GM23338 (cell line): Measurements from ENCODE around the gene ZFP69. TPM values are rescaled to one million over a fixed set of nuclear protein-coding genes. Genes with fewer than 3 reads are reported as not detected.

Source experiments
- ATAC-seq: fragments of 200-7000 bp; cut with Tn5 transposase; 3 replicates; pipeline ENCODE4 v1.9.1; 2020
- DNase-seq: peaks from one replicate; pipeline ENCODE4 v3.0.0-alpha.2; 2015; ENCODE audit warnings: low spot score
- H2AFZ ChIP-seq: fragments of 200-600 bp; sonication (generic); 2 replicates; pipeline ENCODE4 v1.8.0; 2016; ENCODE audit warnings: antibody characterized with exemption, mild to moderate bottlenecking, moderate library complexity
- H3F3A ChIP-seq: fragments of 200-600 bp; sonication (generic); replicated peaks from 2 replicates; pipeline ENCODE4 v1.8.0; 2017; ENCODE audit warnings: antibody characterized with exemption, mixed run types, low read depth
- H3K27ac ChIP-seq: fragments of 200-600 bp; sonication (generic); 2 replicates; pipeline ENCODE4 v1.6.1; 2016; ENCODE audit warnings: low read depth
- H3K27me3 ChIP-seq: fragments of 200-600 bp; sonication (generic); 2 replicates; pipeline ENCODE4 v1.8.0; 2016; ENCODE audit warnings: mild to moderate bottlenecking, mixed run types, moderate library complexity; ENCODE audit not compliant: insufficient read depth
- H3K36me3 ChIP-seq: fragments of 200-600 bp; sonication (generic); 2 replicates; pipeline ENCODE4 v1.8.0; 2016; ENCODE audit warnings: mild to moderate bottlenecking; ENCODE audit not compliant: insufficient read depth
- H3K4me1 ChIP-seq: fragments of 200-600 bp; sonication (generic); 2 replicates; pipeline ENCODE4 v1.8.0; 2016; ENCODE audit warnings: mild to moderate bottlenecking, moderate library complexity; ENCODE audit not compliant: insufficient read depth
- H3K4me2 ChIP-seq: fragments of 200-600 bp; sonication (generic); 2 replicates; pipeline ENCODE4 v1.7.1; 2017; ENCODE audit warnings: mixed run types
- H3K4me3 ChIP-seq: fragments of 200-600 bp; sonication (generic); 2 replicates; pipeline ENCODE4 v1.6.1; 2016; ENCODE audit warnings: mixed run types
- H3K79me2 ChIP-seq: fragments of 200-600 bp; sonication (generic); replicated peaks from 2 replicates; pipeline ENCODE4 v1.8.0; 2017; ENCODE audit warnings: mild to moderate bottlenecking; ENCODE audit not compliant: insufficient read depth
- H3K9me2 ChIP-seq: fragments of 200-600 bp; sonication (generic); 2 replicates; pipeline ENCODE4 v1.8.0; 2017; ENCODE audit not compliant: insufficient read depth
- H4K20me1 ChIP-seq: fragments of 200-600 bp; sonication (generic); replicated peaks from 2 replicates; pipeline ENCODE4 v1.8.0; 2017; ENCODE audit warnings: mild to moderate bottlenecking; ENCODE audit not compliant: insufficient read depth
- H3K27ac Mint-ChIP-seq: 2 replicates; pipeline ENCODE4 v1.8.0; 2020; ENCODE audit warnings: inconsistent platforms, mild to moderate bottlenecking, moderate library complexity, mixed read lengths
- H3K27me3 Mint-ChIP-seq: 3 replicates; pipeline ENCODE4 v1.8.0; 2022; ENCODE audit warnings: low read depth, mild to moderate bottlenecking, moderate library complexity, mixed read lengths, inconsistent platforms; ENCODE audit not compliant: insufficient read depth, poor library complexity
- H3K36me3 Mint-ChIP-seq: 3 replicates; pipeline ENCODE4 v1.8.0; 2021; ENCODE audit warnings: low read depth, mild to moderate bottlenecking, inconsistent platforms, moderate library complexity, mixed read lengths
- H3K4me1 Mint-ChIP-seq: 3 replicates; pipeline ENCODE4 v1.8.0; 2020; ENCODE audit warnings: mild to moderate bottlenecking, inconsistent platforms, mixed read lengths
- H3K4me3 Mint-ChIP-seq: 3 replicates; pipeline ENCODE4 v1.8.0; 2021; ENCODE audit warnings: moderate library complexity, mild to moderate bottlenecking, inconsistent platforms, mixed read lengths
- H3K9me3 Mint-ChIP-seq: 3 replicates; pipeline ENCODE4 v1.8.0; 2020; ENCODE audit warnings: moderate library complexity, mild to moderate bottlenecking, inconsistent platforms, mixed read lengths
- EZH2 ChIP-seq: fragments of 200-600 bp; sonication (generic); IDR thresholded peaks from one replicate; pipeline ENCODE4 v1.8.0; 2017; ENCODE audit warnings: antibody characterized with exemption, mild to moderate bottlenecking, low read depth; ENCODE audit not compliant: unreplicated experiment
- EZH2phosphoT487 ChIP-seq: fragments of 200-600 bp; sonication (generic); IDR thresholded peaks from one replicate; pipeline ENCODE4 v1.8.1; 2018; ENCODE audit warnings: antibody characterized with exemption; ENCODE audit not compliant: unreplicated experiment
- JUNB ChIP-seq: IDR thresholded peaks from one replicate; pipeline ENCODE4 v1.6.1; 2016; ENCODE audit warnings: antibody characterized with exemption; ENCODE audit not compliant: unreplicated experiment
- NANOG ChIP-seq: IDR thresholded peaks from 2 replicates; pipeline ENCODE4 v1.6.1; 2016; ENCODE audit warnings: antibody characterized with exemption, borderline replicate concordance
- POLR2AphosphoS5 ChIP-seq: IDR thresholded peaks from 2 replicates; pipeline ENCODE4 v1.6.1; 2016; ENCODE audit warnings: antibody characterized with exemption, low read depth
- ZNF114 ChIP-seq: fragments of 250-450 bp; sonication (Bioruptor Pico); IDR thresholded peaks from 2 replicates; pipeline ENCODE4 v1.5.0; 2020; ENCODE audit warnings: mild to moderate bottlenecking, moderate library complexity
- ZNF331 ChIP-seq: fragments of 250-450 bp; sonication (Bioruptor Pico); IDR thresholded peaks from 2 replicates; pipeline ENCODE4 v1.5.0; 2020; ENCODE audit warnings: low read depth, mild to moderate bottlenecking, moderate library complexity
- polyA plus RNA-seq: library from polyadenylated mRNA; unstranded; fragments of >200 nt; fragmentation: Nextera tagmentation; extraction: Ambion mirVana; gene quantifications from 2 replicates; pipeline ENCODE4 v1.2.1, GENCODE V29; 2016
- total RNA-seq: library from RNA; depleted of rRNA; stranded (reverse); fragments of >200 nt; shearing (Covaris generic); gene quantifications from 2 replicates; pipeline ENCODE4 v1.2.3, GENCODE V29; 2014
- TF ChIP-seq, protein P1 (sequence below): fragments of 250-450 bp; sonication (Bioruptor Pico); IDR thresholded peaks from 2 replicates; pipeline ENCODE4 v1.5.0; 2020; ENCODE audit warnings: mild to moderate bottlenecking, moderate library complexity
- TF ChIP-seq, protein P2 (sequence below), 2 experiments: fragments of 200-600 bp in 1 of 2; sonication (generic) in 1 of 2; conservative IDR thresholded peaks; 2 replicates each; pipeline versions ENCODE4 v1.5.1 to v1.6.1; 2016 to 2017; ENCODE audit warnings: antibody characterized with exemption in 2 of 2, low read depth in 2 of 2, mild to moderate bottlenecking in 2 of 2, moderate library complexity in 1 of 2
- TF ChIP-seq, protein P3 (sequence below): IDR thresholded peaks from 2 replicates; pipeline ENCODE4 v1.6.1; 2016; ENCODE audit warnings: antibody characterized with exemption

The ZFP69 gene
- total and polyA plus RNA-seq, 2 experiments from 2014 or later = 4.6 to 5.1 TPM

DNA sequence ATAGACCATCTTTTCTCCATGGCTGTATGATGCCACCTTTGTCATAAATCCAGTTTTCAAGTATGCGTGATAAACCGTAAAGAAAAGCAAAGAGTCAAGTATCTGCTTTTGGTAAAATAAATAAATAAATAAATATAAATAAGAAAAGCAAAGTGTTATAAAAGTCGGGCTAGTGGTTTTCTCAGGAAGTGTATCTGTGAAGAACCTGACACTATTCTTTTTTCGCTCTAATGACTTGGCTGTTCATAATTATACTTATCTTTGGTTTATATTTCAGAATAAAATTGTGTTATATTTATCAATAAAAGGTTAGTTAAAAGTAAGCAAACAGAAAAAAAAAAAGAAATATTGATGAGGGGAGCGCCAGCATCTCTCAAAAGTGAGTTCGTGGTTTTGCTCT is 30.9 kb downstream of the ZFP69 start (continued):
- TF ChIP-seq, protein P1, sequence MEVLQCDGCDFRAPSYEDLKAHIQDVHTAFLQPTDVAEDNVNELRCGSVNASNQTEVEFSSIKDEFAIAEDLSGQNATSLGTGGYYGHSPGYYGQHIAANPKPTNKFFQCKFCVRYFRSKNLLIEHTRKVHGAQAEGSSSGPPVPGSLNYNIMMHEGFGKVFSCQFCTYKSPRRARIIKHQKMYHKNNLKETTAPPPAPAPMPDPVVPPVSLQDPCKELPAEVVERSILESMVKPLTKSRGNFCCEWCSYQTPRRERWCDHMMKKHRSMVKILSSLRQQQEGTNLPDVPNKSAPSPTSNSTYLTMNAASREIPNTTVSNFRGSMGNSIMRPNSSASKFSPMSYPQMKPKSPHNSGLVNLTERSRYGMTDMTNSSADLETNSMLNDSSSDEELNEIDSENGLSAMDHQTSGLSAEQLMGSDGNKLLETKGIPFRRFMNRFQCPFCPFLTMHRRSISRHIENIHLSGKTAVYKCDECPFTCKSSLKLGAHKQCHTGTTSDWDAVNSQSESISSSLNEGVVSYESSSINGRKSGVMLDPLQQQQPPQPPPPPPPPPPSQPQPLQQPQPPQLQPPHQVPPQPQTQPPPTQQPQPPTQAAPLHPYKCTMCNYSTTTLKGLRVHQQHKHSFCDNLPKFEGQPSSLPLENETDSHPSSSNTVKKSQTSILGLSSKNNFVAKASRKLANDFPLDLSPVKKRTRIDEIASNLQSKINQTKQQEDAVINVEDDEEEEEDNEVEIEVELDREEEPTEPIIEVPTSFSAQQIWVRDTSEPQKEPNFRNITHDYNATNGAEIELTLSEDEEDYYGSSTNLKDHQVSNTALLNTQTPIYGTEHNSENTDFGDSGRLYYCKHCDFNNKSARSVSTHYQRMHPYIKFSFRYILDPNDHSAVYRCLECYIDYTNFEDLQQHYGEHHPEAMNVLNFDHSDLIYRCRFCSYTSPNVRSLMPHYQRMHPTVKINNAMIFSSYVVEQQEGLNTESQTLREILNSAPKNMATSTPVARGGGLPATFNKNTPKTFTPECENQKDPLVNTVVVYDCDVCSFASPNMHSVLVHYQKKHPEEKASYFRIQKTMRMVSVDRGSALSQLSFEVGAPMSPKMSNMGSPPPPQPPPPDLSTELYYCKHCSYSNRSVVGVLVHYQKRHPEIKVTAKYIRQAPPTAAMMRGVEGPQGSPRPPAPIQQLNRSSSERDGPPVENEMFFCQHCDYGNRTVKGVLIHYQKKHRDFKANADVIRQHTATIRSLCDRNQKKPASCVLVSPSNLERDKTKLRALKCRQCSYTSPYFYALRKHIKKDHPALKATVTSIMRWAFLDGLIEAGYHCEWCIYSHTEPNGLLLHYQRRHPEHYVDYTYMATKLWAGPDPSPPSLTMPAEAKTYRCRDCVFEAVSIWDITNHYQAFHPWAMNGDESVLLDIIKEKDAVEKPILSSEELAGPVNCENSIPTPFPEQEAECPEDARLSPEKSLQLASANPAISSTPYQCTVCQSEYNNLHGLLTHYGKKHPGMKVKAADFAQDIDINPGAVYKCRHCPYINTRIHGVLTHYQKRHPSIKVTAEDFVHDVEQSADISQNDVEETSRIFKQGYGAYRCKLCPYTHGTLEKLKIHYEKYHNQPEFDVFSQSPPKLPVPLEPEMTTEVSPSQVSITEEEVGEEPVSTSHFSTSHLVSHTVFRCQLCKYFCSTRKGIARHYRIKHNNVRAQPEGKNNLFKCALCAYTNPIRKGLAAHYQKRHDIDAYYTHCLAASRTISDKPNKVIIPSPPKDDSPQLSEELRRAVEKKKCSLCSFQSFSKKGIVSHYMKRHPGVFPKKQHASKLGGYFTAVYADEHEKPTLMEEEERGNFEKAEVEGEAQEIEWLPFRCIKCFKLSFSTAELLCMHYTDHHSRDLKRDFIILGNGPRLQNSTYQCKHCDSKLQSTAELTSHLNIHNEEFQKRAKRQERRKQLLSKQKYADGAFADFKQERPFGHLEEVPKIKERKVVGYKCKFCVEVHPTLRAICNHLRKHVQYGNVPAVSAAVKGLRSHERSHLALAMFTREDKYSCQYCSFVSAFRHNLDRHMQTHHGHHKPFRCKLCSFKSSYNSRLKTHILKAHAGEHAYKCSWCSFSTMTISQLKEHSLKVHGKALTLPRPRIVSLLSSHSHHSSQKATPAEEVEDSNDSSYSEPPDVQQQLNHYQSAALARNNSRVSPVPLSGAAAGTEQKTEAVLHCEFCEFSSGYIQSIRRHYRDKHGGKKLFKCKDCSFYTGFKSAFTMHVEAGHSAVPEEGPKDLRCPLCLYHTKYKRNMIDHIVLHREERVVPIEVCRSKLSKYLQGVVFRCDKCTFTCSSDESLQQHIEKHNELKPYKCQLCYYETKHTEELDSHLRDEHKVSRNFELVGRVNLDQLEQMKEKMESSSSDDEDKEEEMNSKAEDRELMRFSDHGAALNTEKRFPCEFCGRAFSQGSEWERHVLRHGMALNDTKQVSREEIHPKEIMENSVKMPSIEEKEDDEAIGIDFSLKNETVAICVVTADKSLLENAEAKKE (CRISPR knock-in tag) = no peak
- TF ChIP-seq ZNF114 (no peak), EZH2phosphoT487 (no peak), JUNB (no peak)
- TF ChIP-seq, protein P2, sequence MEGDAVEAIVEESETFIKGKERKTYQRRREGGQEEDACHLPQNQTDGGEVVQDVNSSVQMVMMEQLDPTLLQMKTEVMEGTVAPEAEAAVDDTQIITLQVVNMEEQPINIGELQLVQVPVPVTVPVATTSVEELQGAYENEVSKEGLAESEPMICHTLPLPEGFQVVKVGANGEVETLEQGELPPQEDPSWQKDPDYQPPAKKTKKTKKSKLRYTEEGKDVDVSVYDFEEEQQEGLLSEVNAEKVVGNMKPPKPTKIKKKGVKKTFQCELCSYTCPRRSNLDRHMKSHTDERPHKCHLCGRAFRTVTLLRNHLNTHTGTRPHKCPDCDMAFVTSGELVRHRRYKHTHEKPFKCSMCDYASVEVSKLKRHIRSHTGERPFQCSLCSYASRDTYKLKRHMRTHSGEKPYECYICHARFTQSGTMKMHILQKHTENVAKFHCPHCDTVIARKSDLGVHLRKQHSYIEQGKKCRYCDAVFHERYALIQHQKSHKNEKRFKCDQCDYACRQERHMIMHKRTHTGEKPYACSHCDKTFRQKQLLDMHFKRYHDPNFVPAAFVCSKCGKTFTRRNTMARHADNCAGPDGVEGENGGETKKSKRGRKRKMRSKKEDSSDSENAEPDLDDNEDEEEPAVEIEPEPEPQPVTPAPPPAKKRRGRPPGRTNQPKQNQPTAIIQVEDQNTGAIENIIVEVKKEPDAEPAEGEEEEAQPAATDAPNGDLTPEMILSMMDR (conservative IDR thresholded peaks at IDR 0.05; ENCODE audit: low read depth in 2 of 2) = no peak

DNA sequence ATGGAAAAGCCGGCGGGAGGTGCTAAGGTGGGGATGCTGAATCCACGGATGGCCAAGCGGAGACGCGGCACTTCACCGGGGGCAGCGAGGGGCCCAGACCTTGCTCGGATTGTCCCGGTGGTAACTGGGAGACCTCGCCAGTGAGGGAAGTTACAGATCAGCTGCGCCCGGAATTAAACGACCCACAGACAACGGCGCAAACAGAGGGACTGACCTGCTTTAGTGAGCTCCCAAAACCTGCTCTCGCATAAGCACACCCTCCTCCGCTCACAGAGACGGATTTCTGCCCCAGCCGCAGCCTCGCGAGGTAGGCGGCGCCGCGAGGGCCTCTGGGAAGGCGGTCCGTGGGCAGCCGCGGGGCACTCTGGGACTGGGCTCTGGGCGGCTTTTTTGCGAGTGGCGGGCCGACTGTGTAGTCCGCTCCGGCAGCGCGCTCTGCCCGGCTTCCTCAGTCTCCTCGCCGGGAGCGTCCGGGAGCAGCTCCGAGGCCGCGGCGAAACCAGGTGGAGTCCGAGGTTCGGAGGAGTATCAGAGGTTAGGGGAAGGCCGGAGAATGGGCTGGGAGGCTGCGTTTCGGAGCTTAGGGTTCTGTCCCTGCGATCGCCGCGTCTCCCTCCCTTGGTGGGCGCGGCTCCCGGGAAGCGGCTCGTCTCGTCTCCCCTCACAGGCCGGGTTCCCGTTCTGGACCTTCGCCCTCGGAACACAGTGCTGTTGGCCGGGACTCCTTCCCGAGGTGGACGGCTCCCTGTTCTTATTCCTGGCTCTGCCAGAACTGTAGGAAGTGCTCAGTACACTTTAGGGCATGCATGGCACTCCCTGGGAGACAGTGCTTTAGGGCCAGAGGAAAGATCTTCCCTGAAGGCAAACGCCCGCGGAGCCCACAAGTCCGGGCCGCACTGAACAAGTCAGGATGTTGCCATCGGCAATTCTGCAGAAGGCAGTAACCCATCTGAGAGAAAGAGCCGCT is 31.6 kb downstream of the ZFP69 start, which contains the start of gene EXO5:
TSS of gene EXO5 (plus strand) at position 393 of the 967 bp plus-strand sequence. CDS start 5,778 bp downstream, outside the sequence.
- H3K4me2 ChIP-seq = peak within 1 kb of the TSS; percentile 92
- H3K36me3 Mint-ChIP-seq = peaks cover 43% of the 10 kb centered on the region
- no peaks in the 10 kb centered on the region for H4K20me1 ChIP-seq
- no peaks in the 10 kb centered on the region for H3K36me3 ChIP-seq
- peaks cover 42% of the 10 kb centered on the region for H3K9me3 Mint-ChIP-seq
- H3K27me3 ChIP-seq = peaks cover 15% of the 10 kb centered on the region
- DNase-seq (peak; percentile 65), ATAC-seq (peak; percentile 92)
- peaks cover 12% of the 10 kb centered on the region for H3K27me3 Mint-ChIP-seq
- H3K79me2 ChIP-seq = peaks cover 5% of the 10 kb centered on the region; the same call in 1 of the 2 replicates
- H3F3A ChIP-seq = no peaks in the 10 kb centered on the region
- H2AFZ ChIP-seq = peak within 1 kb of the TSS; percentile 99
- H3K4me3 ChIP-seq = peak within 1 kb of the TSS; percentile 92
- no peak within 1 kb of the TSS for H3K27ac ChIP-seq
- H3K4me1 Mint-ChIP-seq = peaks cover 5% of the 10 kb centered on the region
- H3K4me1 ChIP-seq = 0 out of 2 replicates have a peak, but pooled peaks cover 8% of the 10 kb centered on the region
- H3K27ac Mint-ChIP-seq = no peak within 1 kb of the TSS
- H3K9me2 ChIP-seq = no peaks in the 10 kb centered on the region
- peak within 1 kb of the TSS; percentile 81 for H3K4me3 Mint-ChIP-seq
- TF ChIP-seq, protein P3, sequence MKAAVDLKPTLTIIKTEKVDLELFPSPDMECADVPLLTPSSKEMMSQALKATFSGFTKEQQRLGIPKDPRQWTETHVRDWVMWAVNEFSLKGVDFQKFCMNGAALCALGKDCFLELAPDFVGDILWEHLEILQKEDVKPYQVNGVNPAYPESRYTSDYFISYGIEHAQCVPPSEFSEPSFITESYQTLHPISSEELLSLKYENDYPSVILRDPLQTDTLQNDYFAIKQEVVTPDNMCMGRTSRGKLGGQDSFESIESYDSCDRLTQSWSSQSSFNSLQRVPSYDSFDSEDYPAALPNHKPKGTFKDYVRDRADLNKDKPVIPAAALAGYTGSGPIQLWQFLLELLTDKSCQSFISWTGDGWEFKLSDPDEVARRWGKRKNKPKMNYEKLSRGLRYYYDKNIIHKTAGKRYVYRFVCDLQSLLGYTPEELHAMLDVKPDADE = 0 out of 2 replicates have a peak, but pooled peaks have one; percentile 15
- no peak for TF ChIP-seq EZH2phosphoT487
- no peak for TF ChIP-seq EZH2
- TF ChIP-seq, protein P2 (conservative IDR thresholded peaks at IDR 0.05; ENCODE audit: low read depth in 2 of 2) = no peak
- peak; percentile 94 for TF ChIP-seq POLR2AphosphoS5
- TF ChIP-seq ZNF331 (CRISPR knock-in tag) = no peak
- no peak for TF ChIP-seq NANOG
